H1 (cell line): ENCODE data around the gene FNDC3A. TPM values are rescaled to one million over a fixed set of nuclear protein-coding genes. Genes with fewer than 3 reads are reported as not detected.

Experiments used
- CTCF ChIA-PET: fragments of 300-600 bp; sonication (Branson Sonifier 250); formaldehyde crosslinking; loops from one replicate; lab custom pipeline; 2021; ENCODE audit not compliant: partially characterized antibody; lab: Charles Lee
- POLR2A ChIA-PET: fragments of 300-600 bp; sonication (Branson Sonifier 250); formaldehyde crosslinking; loops from one replicate; lab custom pipeline; 2021; ENCODE audit warnings: inconsistent platforms; ENCODE audit not compliant: partially characterized antibody; lab: Charles Lee
- DNase-seq, 2 experiments: peaks; one replicate each; pipeline versions ENCODE4 v3.0.0 to v3.0.0-alpha.2; 2010 to 2022; ENCODE audit warnings: low spot score in 2 of 2, low read depth in 1 of 2, mixed read lengths in 1 of 2
- FAIRE-seq: peaks from 2 replicates; lab custom pipeline; 2011; peaks lifted over from hg19 to GRCh38; lab: Jason Lieb, UNC
- H2AFZ ChIP-seq: 2 replicates; pipeline ENCODE4 v1.8.1; 2012; ENCODE audit warnings: low read length, inconsistent platforms
- H2AK5ac ChIP-seq: 2 replicates; pipeline ENCODE4 v1.6.1; 2013; ENCODE audit warnings: low read depth, low read length
- H2BK120ac ChIP-seq: replicated peaks from 2 replicates; pipeline ENCODE3; 2013; ENCODE audit warnings: low read depth, low read length, inconsistent platforms
- H2BK12ac ChIP-seq: 2 replicates; pipeline ENCODE4 v1.6.1; 2013; ENCODE audit warnings: low read depth, low read length
- H2BK15ac ChIP-seq: 2 replicates; pipeline ENCODE4 v1.6.1; 2013; ENCODE audit warnings: low read length
- H2BK20ac ChIP-seq: 2 replicates; pipeline ENCODE4 v1.6.1; 2013; ENCODE audit warnings: low read length
- H2BK5ac ChIP-seq: 2 replicates; pipeline ENCODE4 v1.6.1; 2013; ENCODE audit warnings: low read depth, low read length
- H3K14ac ChIP-seq: 2 replicates; pipeline ENCODE4 v1.6.1; 2013; ENCODE audit warnings: inconsistent platforms; ENCODE audit not compliant: insufficient read length
- H3K18ac ChIP-seq: 2 replicates; pipeline ENCODE4 v1.6.1; 2013; ENCODE audit warnings: low read length; ENCODE audit errors: extremely low read depth
- H3K23ac ChIP-seq: 2 replicates; pipeline ENCODE4 v1.6.1; 2013; ENCODE audit warnings: inconsistent platforms; ENCODE audit not compliant: insufficient read length
- H3K23me2 ChIP-seq: 2 replicates; pipeline ENCODE4 v1.6.1; 2013; ENCODE audit warnings: low read depth, low read length
- H3K27ac ChIP-seq: 2 replicates; pipeline ENCODE4 v1.6.1; 2011; ENCODE audit warnings: low read depth, low read length, inconsistent platforms
- H3K27me3 ChIP-seq, 4 experiments: replicated peaks in 1 of 4; 1 replicate in 1 of 4; 2 replicates in 3 of 4; pipeline versions ENCODE4 v1.6.1 to v1.8.1; 2011 to 2013; ENCODE audit warnings: low read length in 3 of 4, mild to moderate bottlenecking in 3 of 4, inconsistent platforms in 2 of 4, mixed read lengths in 2 of 4, moderate library complexity in 1 of 4; ENCODE audit not compliant: control insufficient read depth in 3 of 4, insufficient read depth in 3 of 4; ENCODE audit errors: extremely low read depth in 1 of 4
- H3K36me3 ChIP-seq, 4 experiments: 2 replicates each; pipeline versions ENCODE4 v1.6.1 to v1.8.1; 2011 to 2013; ENCODE audit warnings: mild to moderate bottlenecking in 4 of 4, low read length in 3 of 4, moderate library complexity in 2 of 4, control low read depth in 1 of 4, inconsistent platforms in 1 of 4; ENCODE audit not compliant: insufficient read depth in 4 of 4, control insufficient read depth in 2 of 4
- H3K4ac ChIP-seq: replicated peaks from 2 replicates; pipeline ENCODE3; 2013; ENCODE audit warnings: low read length, low read depth, mixed read lengths, inconsistent platforms; ENCODE audit not compliant: insufficient read length
- H3K4me1 ChIP-seq, 4 experiments: replicated peaks in 1 of 4; 1 replicate in 1 of 4; 2 replicates in 3 of 4; pipeline versions ENCODE4 v1.6.1 to v1.8.1; 2011 to 2013; ENCODE audit warnings: low read length in 3 of 4, inconsistent platforms in 2 of 4, mixed read lengths in 1 of 4; ENCODE audit not compliant: insufficient read depth in 4 of 4, control insufficient read depth in 3 of 4
- H3K4me2 ChIP-seq, 2 experiments: 2 replicates each; pipeline versions ENCODE4 v1.6.1 to v1.8.1; 2011 to 2013; ENCODE audit warnings: low read depth in 2 of 2, low read length in 2 of 2, control low read depth in 1 of 2, inconsistent platforms in 1 of 2, mild to moderate bottlenecking in 1 of 2; ENCODE audit not compliant: insufficient read depth in 1 of 2
- H3K4me3 ChIP-seq, 4 experiments: fragments of 200-600, 300-600 bp in 1 of 4; sonication (generic), shearing (Covaris generic), sonication (Bioruptor Twin) in 1 of 4; 2 replicates each; pipeline versions ENCODE4 v1.5.1 to v1.8.1; 2011 to 2016; ENCODE audit warnings: low read length in 4 of 4, low read depth in 3 of 4, control low read depth in 2 of 4, inconsistent platforms in 2 of 4, mild to moderate bottlenecking in 2 of 4, mixed read lengths in 1 of 4, moderate library complexity in 1 of 4; ENCODE audit not compliant: insufficient read depth in 2 of 4; ENCODE audit errors: extremely low read depth in 1 of 4
- H3K56ac ChIP-seq: replicated peaks from 2 replicates; pipeline ENCODE3; 2013; ENCODE audit warnings: low read depth, mild to moderate bottlenecking, mixed read lengths, low read length, inconsistent platforms; ENCODE audit not compliant: insufficient read length
- H3K79me1 ChIP-seq: 2 replicates; pipeline ENCODE4 v1.6.1; 2013; ENCODE audit warnings: low read depth, low read length, control low read depth
- H3K79me2 ChIP-seq, 2 experiments: 2 replicates each; pipeline versions ENCODE4 v1.6.1 to v1.8.1; 2012 to 2013; ENCODE audit warnings: low read length in 2 of 2, mild to moderate bottlenecking in 2 of 2, inconsistent platforms in 1 of 2; ENCODE audit not compliant: insufficient read depth in 2 of 2, control insufficient read depth in 1 of 2
- H3K9ac ChIP-seq, 4 experiments: replicated peaks in 1 of 4; 1 replicate in 1 of 4; 2 replicates in 3 of 4; pipeline versions ENCODE4 v1.6.1 to v1.8.1; 2011 to 2013; ENCODE audit warnings: low read depth in 3 of 4, low read length in 3 of 4, control low read depth in 2 of 4, mild to moderate bottlenecking in 2 of 4, moderate library complexity in 2 of 4, inconsistent platforms in 1 of 4; ENCODE audit errors: extremely low read depth in 1 of 4
- H3K9me3 ChIP-seq, 2 experiments: 2 replicates each; pipeline versions ENCODE4 v1.6.1 to v1.8.1; 2012 to 2013; ENCODE audit warnings: mild to moderate bottlenecking in 2 of 2, moderate library complexity in 2 of 2, control low read depth in 1 of 2, inconsistent platforms in 1 of 2, low read depth in 1 of 2, low read length in 1 of 2, mixed read lengths in 1 of 2; ENCODE audit not compliant: insufficient read depth in 2 of 2
- H4K20me1 ChIP-seq, 2 experiments: replicated peaks in 1 of 2; 2 replicates each; pipeline versions ENCODE3 to v1.8.1; 2011 to 2013; ENCODE audit warnings: inconsistent platforms in 2 of 2, low read length in 2 of 2, mild to moderate bottlenecking in 1 of 2; ENCODE audit not compliant: insufficient read depth in 2 of 2, control insufficient read depth in 1 of 2
- H4K5ac ChIP-seq: 2 replicates; pipeline ENCODE4 v1.6.1; 2013; ENCODE audit warnings: low read length, low read depth, mixed read lengths, inconsistent platforms; ENCODE audit not compliant: insufficient read length
- H4K8ac ChIP-seq: 2 replicates; pipeline ENCODE4 v1.8.0; 2013; ENCODE audit warnings: mild to moderate bottlenecking, moderate library complexity, low read length, inconsistent platforms; ENCODE audit not compliant: insufficient read depth; ENCODE audit errors: extremely low read depth
- H4K91ac ChIP-seq: replicated peaks from 2 replicates; pipeline ENCODE3; 2013; ENCODE audit warnings: low read length, mixed read lengths, inconsistent platforms; ENCODE audit not compliant: insufficient read length
- FOSL1 ChIP-seq: IDR thresholded peaks from 2 replicates; pipeline ENCODE4 v1.6.1; 2011; ENCODE audit warnings: mild to moderate bottlenecking, low read depth, low read length, moderate library complexity; ENCODE audit not compliant: insufficient read depth
- HDAC6 ChIP-seq: IDR thresholded peaks from one replicate; pipeline ENCODE4 v1.7.1; 2012; ENCODE audit warnings: low read depth, mild to moderate bottlenecking, inconsistent platforms, low read length, moderate library complexity
- KDM4A ChIP-seq: IDR thresholded peaks from one replicate; pipeline ENCODE4 v1.7.1; 2012; ENCODE audit warnings: low read depth, mild to moderate bottlenecking, moderate library complexity, low read length, inconsistent platforms; ENCODE audit not compliant: severe bottlenecking
- NRF1 ChIP-seq: IDR thresholded peaks from 2 replicates; pipeline ENCODE4 v1.6.1; 2011; ENCODE audit warnings: mild to moderate bottlenecking, low read depth, low read length, improper control_type of control experiment
- TAF7 ChIP-seq: optimal IDR thresholded peaks from 2 replicates; pipeline ENCODE3; 2011; ENCODE audit warnings: low read depth, mild to moderate bottlenecking, inconsistent platforms, low read length, moderate library complexity, borderline replicate concordance
- WGBS, 2 experiments: shearing (Covaris generic) in 1 of 2; methylation state at CpG; one replicate each; pipeline versions ENCODE4 v1.1.6 to v1.1.7; 2013 to 2015; ENCODE audit warnings: low lambda C conversion rate in 2 of 2, mixed read lengths in 2 of 2, inconsistent platforms in 1 of 2, low coverage in 1 of 2, missing lambda C conversion rate in 1 of 2; ENCODE audit not compliant: insufficient replicate concordance in 2 of 2, insufficient coverage in 1 of 2, insufficient read length in 1 of 2; ENCODE audit errors: extremely low coverage in 1 of 2, missing lambda C conversion rate in 1 of 2; 5-methylcytosine and 5-hydroxymethylcytosine counted together
- polyA plus RNA-seq, 7 experiments: library from polyadenylated mRNA; depleted of rRNA in 3 of 7; stranded (reverse) in 5 of 7; unstranded in 2 of 7; fragments of >200 nt in 5 of 7; fragments of 200-250 nt in 2 of 7; gene quantifications; 1 replicate in 5 of 7; 2 replicates in 1 of 7; 4 replicates in 1 of 7; pipeline versions ENCODE4 v1.2.1 to v1.2.3, GENCODE V29; 2011 to 2013; ENCODE audit warnings: missing spikeins in 2 of 7, mixed read lengths in 2 of 7
- total RNA-seq: library from RNA; stranded (reverse); fragmentation: NEBNext Ultra II Directional; extraction: Animal tissue kit (Norgen Biotek cat#: 25700); gene quantifications from 2 replicates; pipeline ENCODE4 v1.2.1, GENCODE V29; 2021

The FNDC3A gene
- total and polyA plus RNA-seq, 2 of the 8 experiments (the other 6 are each of a cell fraction or from before 2014, with no cell fraction given) = 14.6 to 26.0 TPM

DNA sequence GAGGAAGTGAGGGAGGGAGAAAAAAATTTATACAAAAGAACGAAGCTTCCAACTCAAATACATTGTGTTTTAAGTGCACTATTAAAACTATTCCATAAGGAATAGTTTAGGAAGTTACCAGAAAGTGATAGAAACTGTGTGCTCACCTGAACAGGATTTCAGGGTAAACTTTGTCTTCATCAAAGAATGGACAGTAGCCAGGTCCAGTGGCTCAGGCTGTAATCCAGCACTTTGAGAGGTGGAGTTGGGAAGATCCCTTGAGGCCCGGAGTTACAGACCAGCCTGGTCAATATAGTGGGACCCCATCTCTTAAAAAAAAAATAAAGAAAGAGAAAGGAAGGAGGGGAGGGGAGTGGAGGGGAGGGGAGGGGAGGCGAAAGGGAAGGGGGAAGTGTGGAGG is 259.0 kb downstream of the FNDC3A start:
- FAIRE-seq (no peak), DNase-seq (peak in 1 of 2 experiments; percentile 22)
- Histone ChIP-seq H2BK5ac (no peak overlapping the region), H3K4ac (no peak overlapping the region), H3K79me1 (no peaks in the 10 kb centered on the region), H3K14ac (no peak overlapping the region), H3K56ac (no peak overlapping the region), H2BK20ac (no peak overlapping the region), H2BK120ac (no peak overlapping the region), H3K27me3 (no peaks in the 10 kb centered on the region), H4K91ac (no peak overlapping the region), H3K23me2 (no peaks in the 10 kb centered on the region; the same call in 1 of the 2 replicates), H3K18ac (no peak overlapping the region), H3K23ac (no peak overlapping the region), H3K79me2 (no peaks in the 10 kb centered on the region), H4K5ac (no peak overlapping the region), H3K4me2 (no peak overlapping the region), H2BK12ac (no peak overlapping the region), H3K4me1 (no peaks in the 10 kb centered on the region), H3K9me3 (no peaks in the 10 kb centered on the region), H3K4me3 (no peak overlapping the region), H2AK5ac (no peak overlapping the region), H3K36me3 (no peaks in the 10 kb centered on the region), H2AFZ (no peak overlapping the region), H3K27ac (no peak overlapping the region), H4K20me1 (no peaks in the 10 kb centered on the region), H2BK15ac (no peak overlapping the region), H3K9ac (no peak overlapping the region), H4K8ac (no peak overlapping the region)
- 65 to 100% methylated on average over 1 to 2 of the region's 3 CpGs for WGBS, 2 experiments
- ChIA-PET POLR2A (no interaction called here), CTCF (interaction anchor here (0.9 kb wide), 1 partner anchor 10 kb away, joined by 4 read pairs; no protein-coding TSS in a partner anchor)
- TF ChIP-seq NRF1 (no peak), KDM4A (no peak), FOSL1 (no peak), TAF7 (no peak), HDAC6 (no peak)
